ENCODE data around the gene PRKN. TPM values are rescaled to one million over a fixed set of nuclear protein-coding genes. Genes with fewer than 3 reads are reported as not detected.

Gene PRKN
- total RNA-seq, 1 experiment from 2014 or later, result 2.0 TPM

DNA sequence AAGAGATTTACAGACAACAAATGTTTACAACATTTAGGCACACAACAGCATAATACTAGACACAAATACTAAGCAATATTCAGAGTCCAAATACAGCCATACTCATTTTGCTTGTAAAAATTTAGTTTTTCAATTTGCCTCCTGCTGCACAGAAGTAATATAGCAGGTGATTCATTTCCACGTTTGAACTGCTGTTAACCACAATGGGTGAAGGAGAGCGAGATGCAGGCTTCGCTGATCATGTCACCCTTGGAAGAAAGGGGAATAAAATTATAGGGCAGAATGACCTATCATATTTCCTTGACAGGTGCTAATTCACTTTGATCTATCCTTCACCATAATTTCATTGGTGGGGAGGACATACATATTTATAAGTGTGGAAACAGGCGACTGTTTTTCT, 809.9 kb downstream of the PRKN start:
- Mint-ChIP-seq H3K9me3 (no peaks in the 10 kb centered on the region), H3K27me3 (ENCODE audit: low read depth) (no peaks in the 10 kb centered on the region; the same call in 1 of the 2 replicates), H3K36me3 (ENCODE audit: insufficient read depth in 1 of 3, low read depth in 3 of 3) (no peaks in the 10 kb centered on the region; a peak in 1 of 7 replicates), H3K27ac (no peak overlapping the region), H3K4me3 (no peak overlapping the region), H3K4me1 (no peaks in the 10 kb centered on the region)
- Histone ChIP-seq H3K23me2 (ENCODE audit: insufficient read length, low read depth, low read length, poor library complexity, severe bottlenecking) (no peaks in the 10 kb centered on the region), H2AFZ (ENCODE audit: low read length) (no peak overlapping the region), H2BK5ac (ENCODE audit: insufficient read length, low read length) (no peak overlapping the region), H3K4me2 (ENCODE audit: insufficient read depth, insufficient read length, low read length) (no peak overlapping the region), H3K9me3 (ENCODE audit: control insufficient read depth, low read depth, low read length) (no peaks in the 10 kb centered on the region), H3K56ac (ENCODE audit: insufficient read length, low read depth, low read length) (no peak overlapping the region), H3K79me1 (ENCODE audit: insufficient read depth, low read depth, low read length, poor library complexity, severe bottlenecking) (no peaks in the 10 kb centered on the region), H3K4me1 (ENCODE audit: insufficient read depth, low read length) (no peaks in the 10 kb centered on the region), H4K8ac (replicated peaks; ENCODE audit: insufficient read length, low read depth, low read length) (no peak overlapping the region), H4K5ac (ENCODE audit: insufficient read length, low read depth, low read length) (no peak overlapping the region), H3K27me3 (ENCODE audit: insufficient read depth, low read length) (no peaks in the 10 kb centered on the region), H2AK5ac (ENCODE audit: insufficient read length, low read length) (no peak overlapping the region), H4K20me1 (ENCODE audit: control insufficient read depth, insufficient read depth, insufficient read length) (no peaks in the 10 kb centered on the region), H2BK120ac (ENCODE audit: low read depth, low read length, poor library complexity, severe bottlenecking) (no peak overlapping the region), H3K4ac (ENCODE audit: low read depth, low read length) (no peak overlapping the region), H3K18ac (ENCODE audit: insufficient read length, low read depth, low read length) (no peak overlapping the region), H3T11ph (ENCODE audit: low read length) (no peak overlapping the region), H3K27ac (ENCODE audit: insufficient read length, low read depth, low read length) (no peak overlapping the region), H2BK15ac (ENCODE audit: low read depth, low read length) (no peak overlapping the region), H2BK12ac (ENCODE audit: insufficient read length, low read depth, low read length) (no peak overlapping the region), H3K79me2 (ENCODE audit: insufficient read depth, low read length) (no peaks in the 10 kb centered on the region), H3K23ac (ENCODE audit: insufficient read length, low read depth, low read length) (no peak overlapping the region), H2BK20ac (ENCODE audit: low read depth, low read length, poor library complexity, severe bottlenecking) (no peak overlapping the region), H3K9ac (ENCODE audit: extremely low read depth, insufficient read length, low read length) (no peak overlapping the region), H3K14ac (ENCODE audit: insufficient read depth, low read length) (no peak overlapping the region), H4K91ac (ENCODE audit: insufficient read length, low read depth, low read length) (no peak overlapping the region)
- no peak; the same call in 2 of the 3 replicates for TF ChIP-seq CTCF (conservative IDR thresholded peaks at IDR 0.05)
- no peak for DNase-seq
- WGBS (ENCODE audit: extremely low coverage, insufficient read length, low lambda C conversion rate), result no CpG with 5 or more reads among the region's 4 CpGs
